ENCODE data around the gene IFT122.
"Not testable (repeated sequence)": the region's sequence is repeated elsewhere in the genome, so short reads cannot be mapped to it uniquely, and the experiment has no call there.

Gene IFT122

GRCh38 chr3:129498603-129499488 lies 58.8 kb downstream of the IFT122 start:
- not testable (repeated sequence) for DNase-seq

GRCh38 chr3:129499604-129500333 lies 59.7 kb downstream of the IFT122 start:
- DNase-seq: not testable (repeated sequence)

- DNase-seq: no peak
Observed at GRCh38 chr3:129500334-129500658, 60.3 kb downstream of the IFT122 start.

- no peak for DNase-seq
Observed at GRCh38 chr3:129501630-129502029, 61.6 kb downstream of the IFT122 start.

- no peak for DNase-seq
Observed at GRCh38 chr3:129502641-129503408, 62.8 kb downstream of the IFT122 start.

GRCh38 chr3:129503471-129504291 lies 63.7 kb downstream of the IFT122 start:
- no peak for DNase-seq

- no peak for DNase-seq
Observed at GRCh38 chr3:129504471-129505100, 64.6 kb downstream of the IFT122 start.

GRCh38 chr3:129505341-129505740 lies 65.3 kb downstream of the IFT122 start:
- no peak for DNase-seq

GRCh38 chr3:129506231-129506742 lies 66.3 kb downstream of the IFT122 start:
- no peak for DNase-seq

GRCh38 chr3:129507181-129507831 lies 67.3 kb downstream of the IFT122 start:
- DNase-seq: no peak

GRCh38 chr3:129512595-129512994 lies 72.6 kb downstream of the IFT122 start:
- no peak for DNase-seq

- no peak for DNase-seq
Observed at GRCh38 chr3:129513705-129514104, 73.7 kb downstream of the IFT122 start.

- no peak for DNase-seq
Observed at GRCh38 chr3:129514110-129514509, 74.1 kb downstream of the IFT122 start.

GRCh38 chr3:129514563-129514962 lies 74.5 kb downstream of the IFT122 start:
- DNase-seq: no peak

- DNase-seq: not testable (repeated sequence)
Observed at GRCh38 chr3:129515108-129515820, 75.2 kb downstream of the IFT122 start.

GRCh38 chr3:129515821-129516432 lies 75.9 kb downstream of the IFT122 start:
- not testable (repeated sequence) for DNase-seq

GRCh38 chr3:129517516-129517915 lies 77.5 kb downstream of the IFT122 start:
- DNase-seq: no peak

- DNase-seq: no peak
Observed at GRCh38 chr3:129518038-129518561, 78.1 kb downstream of the IFT122 start.

- no peak for DNase-seq
Observed at GRCh38 chr3:129518581-129518980, 78.6 kb downstream of the IFT122 start.

GRCh38 chr3:129519449-129519848 lies 79.4 kb downstream of the IFT122 start:
- no peak for DNase-seq

Measured in NCI-H526 treated with DMSO at 0.1 percent for 48 hours (cell line).